Endothelial cell (in vitro differentiated cells): ENCODE measurements around the gene FARS2. TPM values are rescaled to one million over a fixed set of nuclear protein-coding genes. Genes with fewer than 3 reads are reported as not detected.
A peak's percentile ranks its signal among the peaks of the same experiment; 100 is the strongest.

ENCODE experiments used
- DNase-seq: peaks from one replicate; pipeline ENCODE4 v3.0.0; 2021; ENCODE audit warnings: low spot score
- H3K27ac Mint-ChIP-seq: one replicate; pipeline ENCODE4 v1.8.0; 2021; ENCODE audit warnings: mixed read lengths, inconsistent platforms; ENCODE audit not compliant: unreplicated experiment
- H3K27me3 Mint-ChIP-seq: one replicate; pipeline ENCODE4 v1.8.0; 2021; ENCODE audit warnings: mild to moderate bottlenecking, moderate library complexity, mixed read lengths, inconsistent platforms; ENCODE audit not compliant: unreplicated experiment
- H3K36me3 Mint-ChIP-seq: one replicate; pipeline ENCODE4 v1.8.0; 2021; ENCODE audit warnings: mild to moderate bottlenecking, low read depth, mixed read lengths, inconsistent platforms; ENCODE audit not compliant: unreplicated experiment
- H3K4me1 Mint-ChIP-seq: one replicate; pipeline ENCODE4 v1.8.0; 2021; ENCODE audit warnings: mild to moderate bottlenecking, mixed read lengths, inconsistent platforms; ENCODE audit not compliant: unreplicated experiment
- H3K4me3 Mint-ChIP-seq: one replicate; pipeline ENCODE4 v1.8.0; 2021; ENCODE audit warnings: mild to moderate bottlenecking, mixed read lengths, inconsistent platforms; ENCODE audit not compliant: unreplicated experiment
- H3K9me3 Mint-ChIP-seq: one replicate; pipeline ENCODE4 v1.8.0; 2021; ENCODE audit warnings: mixed read lengths, inconsistent platforms; ENCODE audit not compliant: unreplicated experiment
- CTCF ChIP-seq: fragments of 200-600 bp; sonication (generic); IDR thresholded peaks from one replicate; pipeline ENCODE4 v1.5.0; 2021; ENCODE audit warnings: antibody characterized with exemption; ENCODE audit not compliant: unreplicated experiment
- long read RNA-seq: library from polyadenylated mRNA; unstranded; transcript quantifications from one replicate; pipeline ENCODE4 v2.0.0, GENCODE V29; 2020; ENCODE audit not compliant: unreplicated experiment
- total RNA-seq: library from RNA; stranded (reverse); fragmentation: NEBNext Ultra II Directional; extraction: Animal tissue kit (Norgen Biotek cat#: 25700); gene quantifications from one replicate; pipeline ENCODE4 v1.2.1, GENCODE V29; 2021; ENCODE audit not compliant: unreplicated experiment

FARS2 gene
- total RNA-seq, result 17.8 TPM
- long read RNA-seq, transcript FARS2-201 (7 exons, 1,663 nt), result major isoform, 19 of 25 reads
- long read RNA-seq, partial matches to known transcripts, result 1 of 25 reads
- long read RNA-seq, other reads (novel, unspliced or antisense), result 3 of 25 reads

GRCh38 chr6:5260661-5261544 is at the start of gene FARS2, which contains the start of gene LYRM4:
FARS2 (plus strand) TSS chr6:5261513.
LYRM4 (minus strand) TSS chr6:5260950; CDS start chr6:5260733, 217 bp downstream.
- peak; percentile 87 for DNase-seq
- H3K36me3 Mint-ChIP-seq, result no peaks in the 10 kb centered on the region
- H3K27ac Mint-ChIP-seq, result peak within 1 kb of the TSS; percentile 99
- H3K27me3 Mint-ChIP-seq, result peaks cover 2% of the 10 kb centered on the region
- no peaks in the 10 kb centered on the region for H3K9me3 Mint-ChIP-seq
- H3K4me1 Mint-ChIP-seq, result peaks cover 19% of the 10 kb centered on the region
- no peak for TF ChIP-seq CTCF
- peak within 1 kb of the TSS; percentile 98 for H3K4me3 Mint-ChIP-seq

GRCh38 chr6:5213836-5214235 is 47.5 kb upstream of the FARS2 start:
- TF ChIP-seq CTCF, result no peak
- no peaks in the 10 kb centered on the region for H3K36me3 Mint-ChIP-seq
- no peak for DNase-seq
- H3K4me1 Mint-ChIP-seq, result peaks cover 2% of the 10 kb centered on the region
- no peaks in the 10 kb centered on the region for H3K9me3 Mint-ChIP-seq
- no peak overlapping the region for H3K27ac Mint-ChIP-seq
- no peaks in the 10 kb centered on the region for H3K27me3 Mint-ChIP-seq
- no peak overlapping the region for H3K4me3 Mint-ChIP-seq

- Mint-ChIP-seq H3K27me3 (no peaks in the 10 kb centered on the region), H3K36me3 (no peaks in the 10 kb centered on the region), H3K27ac (no peak overlapping the region), H3K4me1 (peaks cover 2% of the 10 kb centered on the region), H3K4me3 (no peak overlapping the region), H3K9me3 (no peaks in the 10 kb centered on the region)
- peak; percentile 80 for TF ChIP-seq CTCF
- peak; percentile 81 for DNase-seq
Measured at GRCh38 chr6:5214570-5215052, 46.7 kb upstream of the FARS2 start.

GRCh38 chr6:5215159-5215558 is 46.2 kb upstream of the FARS2 start:
- Mint-ChIP-seq H3K27ac (no peak overlapping the region), H3K4me1 (peaks cover 2% of the 10 kb centered on the region), H3K4me3 (no peak overlapping the region), H3K9me3 (no peaks in the 10 kb centered on the region), H3K27me3 (no peaks in the 10 kb centered on the region), H3K36me3 (no peaks in the 10 kb centered on the region)
- no peak for DNase-seq
- peak; percentile 0 for TF ChIP-seq CTCF

GRCh38 chr6:5215799-5216198 is 45.5 kb upstream of the FARS2 start:
- Mint-ChIP-seq H3K4me1 (peaks cover 2% of the 10 kb centered on the region), H3K36me3 (no peaks in the 10 kb centered on the region)

More at GRCh38 chr6:5215799-5216198, 45.5 kb upstream of the FARS2 start:
- Mint-ChIP-seq H3K4me3 (no peak overlapping the region), H3K9me3 (no peaks in the 10 kb centered on the region), H3K27ac (no peak overlapping the region), H3K27me3 (no peaks in the 10 kb centered on the region)
- no peak for DNase-seq
- no peak for TF ChIP-seq CTCF
